CD4-positive, alpha-beta T cell treated with Interleukin-4 for 1 hour (primary cell): Measurements from ENCODE around the gene RAB11B.
"Not testable (repeated sequence)": the region's sequence is repeated elsewhere in the genome, so short reads cannot be mapped to it uniquely, and the experiment has no call there.

Source experiments
- DNase-seq, 2 donors: peaks; one replicate each; pipeline ENCODE4 v3.0.0-alpha.2; 2020 to 2022

Gene RAB11B

GRCh38 chr19:8371011-8371804 lies 19.0 kb upstream of the RAB11B start:
- no peak for DNase-seq

GRCh38 chr19:8373867-8374813 lies 16.0 kb upstream of the RAB11B start:
- DNase-seq, result no peak

- DNase-seq, result not testable (repeated sequence)
These were observed 14.4 kb upstream of the RAB11B start for GRCh38 chr19:8375766-8376165.

- DNase-seq, result not testable (repeated sequence)
These were observed 13.7 kb upstream of the RAB11B start for GRCh38 chr19:8376373-8376974.

GRCh38 chr19:8377598-8377997 lies 12.6 kb upstream of the RAB11B start:
- DNase-seq, result no peak

GRCh38 chr19:8379156-8379891 lies 10.8 kb upstream of the RAB11B start:
- DNase-seq, result not testable (repeated sequence)

DNA sequence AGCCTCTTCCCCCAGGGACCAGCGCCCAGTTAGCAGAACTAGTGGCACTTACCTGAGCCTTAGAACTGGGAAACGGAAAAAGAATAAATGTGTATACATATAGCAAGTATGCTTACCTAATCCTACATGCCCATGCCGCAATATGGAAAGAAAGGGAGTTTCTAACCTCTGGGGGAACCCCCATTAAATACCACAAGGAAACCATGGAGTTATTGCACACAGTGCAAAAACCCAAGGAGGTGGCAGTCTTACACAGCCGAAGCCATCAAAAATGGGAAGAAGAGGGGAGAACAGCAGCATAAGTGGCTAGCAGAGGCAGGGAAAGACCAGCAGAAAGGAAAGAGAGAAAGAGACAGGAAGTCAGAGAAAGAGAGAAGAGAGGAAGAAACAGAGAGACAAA lies 5.6 kb upstream of the RAB11B start:
- not testable (repeated sequence) for DNase-seq

DNA sequence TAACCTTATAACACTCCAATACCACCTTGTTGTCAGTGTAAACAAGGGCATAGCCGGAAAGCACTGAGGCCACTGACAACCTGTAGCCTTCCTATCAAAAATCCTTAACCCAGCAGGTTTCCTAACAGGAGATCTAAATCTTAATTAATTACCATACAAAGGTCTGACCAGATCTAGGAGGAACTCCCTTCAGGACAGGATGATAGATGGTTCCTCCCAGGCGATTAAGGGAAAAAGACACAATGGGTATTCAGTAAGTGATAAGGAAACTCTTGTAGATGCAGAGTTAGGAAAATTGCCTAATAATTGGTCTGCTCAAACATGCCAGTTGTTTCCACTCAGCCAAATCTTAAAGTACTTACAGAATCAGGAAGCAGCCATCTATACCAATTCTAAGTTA lies 5.1 kb upstream of the RAB11B start:
- DNase-seq, result not testable (repeated sequence)

DNA sequence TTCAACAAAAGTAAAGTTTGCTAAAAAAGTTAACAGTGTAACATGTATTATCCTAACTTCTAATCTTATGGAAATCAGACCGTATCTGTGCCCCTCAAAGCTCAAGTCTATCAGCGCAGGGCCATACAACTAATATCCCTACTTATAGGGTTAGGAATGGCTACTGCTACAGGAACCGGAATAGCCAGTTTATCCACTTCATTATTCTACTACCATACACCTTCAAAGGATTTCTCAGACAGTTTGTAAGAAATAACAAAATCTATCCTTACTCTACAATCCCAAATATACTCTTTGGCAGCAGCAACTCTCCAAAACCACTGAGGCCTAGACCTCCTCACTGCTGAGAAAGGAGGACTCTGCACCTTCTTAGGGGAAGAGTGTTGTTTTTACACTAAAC lies 4.6 kb upstream of the RAB11B start:
- DNase-seq, result not testable (repeated sequence)

DNA sequence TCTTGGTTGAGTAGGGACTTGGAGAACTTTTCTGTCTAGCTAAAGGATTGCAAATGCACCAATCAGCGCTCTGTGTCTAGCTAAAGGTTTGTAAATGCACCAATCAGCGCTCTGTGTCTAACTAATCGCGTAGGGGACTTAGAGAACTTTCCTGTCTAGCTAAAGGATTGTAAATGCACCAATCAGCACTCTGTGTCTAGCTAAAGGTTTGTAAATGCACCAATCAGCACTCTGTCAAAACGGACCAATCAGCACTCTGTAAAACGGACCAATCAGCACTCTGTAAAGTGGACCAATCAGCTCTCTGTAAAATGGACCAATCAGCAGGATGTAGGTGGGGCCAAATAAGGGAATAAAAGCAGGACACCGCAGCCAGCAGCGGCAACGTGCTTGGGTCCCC lies 3.7 kb upstream of the RAB11B start:
- DNase-seq, result not testable (repeated sequence)

GRCh38 chr19:8386990-8387389 lies 3.2 kb upstream of the RAB11B start:
- no peak for DNase-seq

DNA sequence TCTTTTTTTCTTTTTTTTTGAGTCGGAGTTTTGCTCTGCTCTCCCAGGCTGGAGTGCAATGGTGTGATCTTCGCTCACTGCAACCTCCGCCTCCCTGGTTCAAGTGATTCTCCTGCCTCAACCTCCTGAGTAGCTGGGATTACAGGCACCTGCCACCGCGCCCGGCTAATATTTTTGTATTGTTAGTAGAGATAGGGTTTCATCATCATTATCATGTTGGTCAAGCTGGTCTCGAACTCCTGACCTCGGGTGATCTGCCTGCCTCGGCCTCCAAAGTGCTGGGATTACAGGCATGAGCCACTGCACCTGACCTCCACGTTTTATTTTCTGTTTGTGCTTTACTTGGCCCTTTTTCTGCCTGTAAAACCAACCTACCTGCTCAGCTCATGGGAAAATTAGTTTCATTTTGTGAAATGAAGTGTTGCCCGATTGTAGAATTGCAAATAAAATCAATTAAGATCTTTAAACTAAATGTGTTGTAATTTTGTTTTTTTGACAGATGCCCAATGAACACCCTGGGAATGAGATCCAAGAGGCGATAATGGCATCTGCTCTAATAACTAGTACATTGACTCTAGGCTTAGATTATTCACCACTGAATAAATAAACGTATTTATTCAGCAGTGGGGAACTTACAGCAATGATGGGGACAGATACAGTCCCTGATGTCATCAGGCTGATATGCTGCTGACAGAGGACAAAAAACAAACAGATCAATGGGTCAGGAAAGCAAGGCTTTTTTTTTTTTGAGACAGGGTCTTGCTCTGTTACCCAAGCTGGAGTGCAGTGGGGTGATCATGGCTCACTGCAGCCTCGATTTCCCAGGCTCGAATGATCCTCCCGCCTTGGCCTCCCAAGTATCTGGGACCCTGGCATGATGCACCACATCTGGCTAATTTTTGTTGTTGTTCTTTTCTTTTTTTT lies 2.2 kb upstream of the RAB11B start:
- no peak for DNase-seq

DNA sequence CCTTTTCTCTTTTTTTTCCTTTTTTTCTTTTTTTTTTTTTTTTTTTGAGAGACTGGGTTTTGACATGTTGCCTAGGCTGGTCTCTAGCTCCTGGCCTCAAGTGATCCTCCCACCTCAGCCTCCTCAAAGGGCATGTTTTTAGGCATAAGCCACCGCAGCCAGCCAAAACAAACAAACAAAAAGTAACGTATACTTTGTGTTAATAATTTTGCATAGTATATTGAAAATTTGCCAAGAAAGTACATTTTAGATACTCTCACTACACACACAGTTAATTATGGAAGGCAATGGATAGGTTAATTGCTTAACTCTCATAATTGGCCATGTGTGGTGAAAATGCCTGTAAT lies 1.6 kb upstream of the RAB11B start:
- no peak for DNase-seq

DNA sequence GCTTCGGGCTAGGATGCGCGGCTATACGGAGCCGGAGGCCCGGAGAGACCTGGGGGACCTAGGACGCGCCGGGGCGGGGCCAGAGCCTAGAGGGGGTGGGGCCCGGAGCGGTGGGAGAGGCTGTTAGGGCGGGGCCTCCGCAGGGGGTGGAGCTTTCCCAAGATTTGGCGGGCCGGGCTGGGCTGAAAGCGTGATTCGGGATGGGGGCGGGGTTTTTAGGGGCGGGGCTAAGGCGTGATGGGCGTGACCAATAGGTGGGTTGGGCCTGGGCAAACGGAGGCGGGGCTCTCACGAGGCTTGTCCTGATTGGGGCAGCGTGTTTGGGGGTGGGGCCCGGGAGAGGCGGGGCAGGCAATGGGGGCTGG lies 439 bp downstream of the RAB11B start:
- peak; percentile 93 to 94 for DNase-seq

DNA sequence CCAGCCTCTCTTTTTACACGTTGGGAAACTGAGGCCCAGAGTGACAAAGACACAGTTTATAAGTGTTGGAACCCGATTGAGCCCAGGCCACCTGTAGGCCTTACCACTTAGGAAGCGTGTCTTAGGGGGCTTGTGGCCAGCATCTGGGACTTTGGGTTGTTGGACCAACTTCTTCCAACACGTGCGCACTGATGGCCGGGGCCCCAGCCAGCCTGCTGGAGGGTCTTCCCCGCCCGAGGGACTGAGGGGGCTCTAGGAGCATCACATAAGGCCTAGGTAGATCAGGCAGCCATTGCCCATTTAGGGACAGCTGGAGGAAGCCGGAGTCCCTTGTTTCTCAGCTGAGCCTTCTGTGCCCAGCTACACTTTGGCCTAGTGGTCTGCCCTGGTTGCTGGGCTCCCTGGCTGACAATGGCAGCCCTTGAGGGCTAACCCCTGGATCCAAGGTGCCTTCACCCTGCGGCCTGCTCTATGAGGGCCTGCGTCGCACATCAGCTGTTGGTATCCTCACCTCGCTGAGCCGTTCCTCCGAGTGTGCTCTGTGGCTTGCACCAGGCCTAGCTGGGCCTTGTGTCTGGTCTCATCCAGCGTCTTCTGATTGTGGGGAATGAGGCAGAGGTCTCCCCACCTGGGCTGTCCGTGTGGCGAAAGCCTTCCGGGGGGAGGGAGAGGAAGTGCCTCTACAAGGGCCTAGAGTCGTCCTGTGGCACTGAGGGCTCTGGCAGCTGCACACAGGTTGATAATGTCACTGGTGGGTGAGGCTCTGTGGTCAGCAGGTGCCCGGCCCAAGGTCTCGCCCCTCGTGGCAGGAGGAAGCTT lies 1.2 kb downstream of the RAB11B start:
- DNase-seq, result no peak

DNA sequence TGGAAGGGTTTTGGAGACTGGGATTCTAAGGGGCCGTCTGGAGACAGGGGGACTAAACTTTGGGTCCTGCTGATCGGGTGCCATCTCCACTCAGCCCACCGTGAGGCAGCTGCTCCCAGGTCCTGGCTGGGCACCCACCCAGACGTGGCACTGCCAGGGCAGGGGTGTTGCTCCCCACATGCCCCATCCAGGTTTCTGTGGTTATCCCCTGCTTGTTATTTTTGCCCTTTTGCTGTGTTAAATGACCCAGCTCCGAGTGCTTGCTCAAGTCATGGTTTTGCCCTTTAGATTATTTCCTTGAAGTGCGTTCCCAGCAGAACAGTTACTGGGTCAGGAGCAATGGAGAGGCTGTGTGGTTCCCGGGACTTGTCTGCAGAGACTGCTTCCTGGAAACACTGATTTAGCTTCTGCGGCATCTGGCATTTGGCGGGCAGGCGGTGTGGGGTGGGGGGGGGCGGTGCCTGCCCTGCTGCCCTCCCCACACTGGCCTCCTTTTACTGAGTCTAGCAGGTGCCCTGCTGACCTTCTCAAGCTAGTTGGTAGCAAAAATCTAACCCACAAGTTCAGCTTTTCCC lies 1.9 kb downstream of the RAB11B start:
- no peak for DNase-seq

DNA sequence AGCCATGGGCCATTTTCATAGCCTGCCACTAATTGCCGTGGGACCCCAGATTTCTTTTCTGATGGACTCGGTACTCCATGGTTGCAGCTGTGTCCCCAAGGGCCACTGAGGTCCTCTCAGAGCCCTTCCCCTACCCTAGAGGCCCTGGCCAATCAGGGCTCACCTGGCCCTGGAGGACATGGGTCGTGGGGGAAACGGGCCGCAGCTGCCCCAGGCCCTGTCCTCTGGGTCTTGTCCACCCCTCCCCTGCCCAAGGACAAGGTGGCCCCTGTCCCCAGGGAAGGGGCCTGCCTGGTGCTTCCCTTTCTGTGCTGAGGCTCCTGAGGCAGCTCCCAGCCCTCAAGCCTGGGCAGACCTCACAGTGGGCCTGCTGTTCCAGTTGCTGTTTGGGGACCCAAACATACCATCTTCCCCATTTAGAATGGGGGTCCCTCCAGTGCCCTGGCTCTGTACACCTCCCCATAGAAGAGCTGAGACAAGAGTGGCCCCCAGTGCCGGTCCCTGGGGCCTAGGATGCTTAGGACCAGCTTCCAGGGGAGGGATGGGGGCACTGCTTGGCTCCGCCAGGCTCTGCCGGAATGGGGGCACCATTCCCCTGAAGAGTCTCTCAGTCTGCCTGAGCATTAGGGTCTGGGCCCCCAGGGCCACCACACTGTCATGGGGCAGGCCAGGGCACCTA lies 3.2 kb downstream of the RAB11B start:
- no peak for DNase-seq

DNA sequence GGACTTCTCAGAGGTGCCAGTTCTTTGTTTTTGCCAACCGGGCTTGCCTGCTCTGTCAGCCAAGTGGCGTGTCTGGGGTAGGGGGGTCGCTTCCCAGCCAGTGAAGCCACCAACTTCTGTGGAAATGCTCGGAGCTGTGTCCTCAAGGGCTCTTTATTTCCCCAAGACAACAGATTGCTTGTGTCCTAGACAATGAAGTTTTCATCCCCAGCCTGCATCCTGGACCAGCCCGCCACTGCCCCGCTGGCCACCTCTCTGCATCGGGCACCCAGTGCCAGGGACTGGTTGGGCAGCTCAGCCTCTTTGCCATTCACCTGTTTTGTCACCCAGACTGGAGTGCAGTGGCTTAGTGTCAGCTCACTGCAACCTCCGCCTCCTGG lies 3.7 kb downstream of the RAB11B start:
- DNase-seq, result no peak

GRCh38 chr19:8395621-8396082 lies 5.5 kb downstream of the RAB11B start:
- no peak for DNase-seq

GRCh38 chr19:8396185-8396562 lies 6.0 kb downstream of the RAB11B start:
- no peak for DNase-seq
